Stimulated activated CD4-positive, alpha-beta T cell treated with anti-CD3 and anti-CD28 coated beads, Interleukin-15, amount 100 ng/mL, for 1 hour (primary cell): Measurements from ENCODE around the gene EPHB1.

Source experiments
- DNase-seq, 2 donors: peaks; one replicate each; pipeline ENCODE4 v3.0.0-alpha.2; 2020; ENCODE audit warnings: low read depth in 1 of 2, low spot score in 1 of 2

EPHB1 gene

GRCh38 chr3:134904776-134905646 is 110.0 kb downstream of the EPHB1 start:
- DNase-seq: no peak

- no peak for DNase-seq
These were observed 110.5 kb downstream of the EPHB1 start for GRCh38 chr3:134905647-134905935.

- no peak for DNase-seq
These were observed 113.2 kb downstream of the EPHB1 start for GRCh38 chr3:134908271-134908670.

- DNase-seq: no peak
These were observed 115.0 kb downstream of the EPHB1 start for GRCh38 chr3:134910026-134910425.

GRCh38 chr3:134911586-134912548 is 116.8 kb downstream of the EPHB1 start:
- no peak for DNase-seq

GRCh38 chr3:134916276-134916961 is 121.4 kb downstream of the EPHB1 start:
- no peak for DNase-seq

GRCh38 chr3:134917631-134918030 is 122.6 kb downstream of the EPHB1 start:
- no peak for DNase-seq

- no peak for DNase-seq
These were observed 123.4 kb downstream of the EPHB1 start for GRCh38 chr3:134918441-134918840.

- DNase-seq: no peak
These were observed 127.0 kb downstream of the EPHB1 start for GRCh38 chr3:134922101-134922500.

GRCh38 chr3:134922866-134923265 is 127.8 kb downstream of the EPHB1 start:
- no peak for DNase-seq

GRCh38 chr3:134923286-134923685 is 128.2 kb downstream of the EPHB1 start:
- DNase-seq: no peak

GRCh38 chr3:134927599-134927998 is 132.5 kb downstream of the EPHB1 start:
- DNase-seq: no peak

GRCh38 chr3:134928392-134928791 is 133.3 kb downstream of the EPHB1 start:
- no peak for DNase-seq

GRCh38 chr3:134928819-134929218 is 133.8 kb downstream of the EPHB1 start:
- no peak for DNase-seq

- DNase-seq: no peak
These were observed 134.9 kb downstream of the EPHB1 start for GRCh38 chr3:134929976-134930375.

- DNase-seq: no peak
These were observed 136.2 kb downstream of the EPHB1 start for GRCh38 chr3:134931045-134931785.

GRCh38 chr3:134932035-134932434 is 137.0 kb downstream of the EPHB1 start:
- no peak for DNase-seq

GRCh38 chr3:134933997-134934396 is 138.9 kb downstream of the EPHB1 start:
- no peak for DNase-seq

- DNase-seq: no peak
These were observed 139.9 kb downstream of the EPHB1 start for GRCh38 chr3:134934933-134935332.

- no peak for DNase-seq
These were observed 142.4 kb downstream of the EPHB1 start for GRCh38 chr3:134937256-134938028.
